ENCODE results near the gene TMUB1. TPM values are rescaled to one million over a fixed set of nuclear protein-coding genes. Genes with fewer than 3 reads are reported as not detected.

Gene TMUB1
- total RNA-seq, 4 donors from 2014 or later: 58.5 to 61.7 (median 60.4) TPM

DNA sequence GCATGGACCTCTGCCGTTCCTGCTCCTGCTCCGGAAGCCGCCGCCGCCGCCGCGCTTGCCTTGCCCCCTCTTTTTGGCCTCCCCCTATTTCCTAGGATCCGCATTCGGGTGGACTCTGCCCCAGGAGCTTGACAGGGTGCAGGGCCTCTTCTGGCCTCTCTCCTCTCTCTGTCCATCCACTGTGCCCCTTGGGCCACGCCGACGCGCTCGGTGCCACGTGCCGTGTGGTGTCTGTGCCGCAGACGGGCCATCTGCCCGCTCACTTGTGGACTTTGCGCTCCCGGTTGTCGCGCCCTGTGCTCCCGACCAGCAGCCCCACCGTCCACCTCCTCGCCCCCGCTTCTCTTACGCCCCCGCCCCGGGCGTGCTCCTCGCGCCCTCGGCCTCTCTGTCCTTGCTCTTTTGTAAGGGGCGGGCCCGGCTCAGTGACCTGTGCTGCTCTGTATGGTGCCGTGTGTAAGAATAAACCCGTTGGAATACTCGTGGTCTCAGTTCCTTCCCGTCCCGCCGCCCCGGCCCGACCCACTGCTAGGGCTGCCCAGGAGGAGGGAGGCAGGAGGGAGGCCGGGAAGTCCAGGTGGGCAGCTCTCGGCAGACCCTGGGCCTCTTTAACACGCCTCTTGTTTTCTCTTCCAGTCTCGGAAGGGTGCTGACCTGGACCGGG, 40.0 kb upstream of the TMUB1 start:
- DNase-seq (ENCODE audit: low spot score in 2 of 2): no peak
- no peak for TF ChIP-seq POLR2A (IDR thresholded peaks at IDR 0.05)
- TF ChIP-seq, protein P1, sequence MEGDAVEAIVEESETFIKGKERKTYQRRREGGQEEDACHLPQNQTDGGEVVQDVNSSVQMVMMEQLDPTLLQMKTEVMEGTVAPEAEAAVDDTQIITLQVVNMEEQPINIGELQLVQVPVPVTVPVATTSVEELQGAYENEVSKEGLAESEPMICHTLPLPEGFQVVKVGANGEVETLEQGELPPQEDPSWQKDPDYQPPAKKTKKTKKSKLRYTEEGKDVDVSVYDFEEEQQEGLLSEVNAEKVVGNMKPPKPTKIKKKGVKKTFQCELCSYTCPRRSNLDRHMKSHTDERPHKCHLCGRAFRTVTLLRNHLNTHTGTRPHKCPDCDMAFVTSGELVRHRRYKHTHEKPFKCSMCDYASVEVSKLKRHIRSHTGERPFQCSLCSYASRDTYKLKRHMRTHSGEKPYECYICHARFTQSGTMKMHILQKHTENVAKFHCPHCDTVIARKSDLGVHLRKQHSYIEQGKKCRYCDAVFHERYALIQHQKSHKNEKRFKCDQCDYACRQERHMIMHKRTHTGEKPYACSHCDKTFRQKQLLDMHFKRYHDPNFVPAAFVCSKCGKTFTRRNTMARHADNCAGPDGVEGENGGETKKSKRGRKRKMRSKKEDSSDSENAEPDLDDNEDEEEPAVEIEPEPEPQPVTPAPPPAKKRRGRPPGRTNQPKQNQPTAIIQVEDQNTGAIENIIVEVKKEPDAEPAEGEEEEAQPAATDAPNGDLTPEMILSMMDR (IDR thresholded peaks at IDR 0.05): no peak
- H3K4me3 ChIP-seq (ENCODE audit: low read depth, poor library complexity, severe bottlenecking): no peak overlapping the region
- intact Hi-C loops (cut with DNase I; ENCODE audit: low total_unique reads): loop anchor here (5.0 kb wide), 1 partner anchor 49 kb away; no protein-coding TSS in a partner anchor
- WGBS, 2 donors: 90 to 92% methylated on average over 50 of the region's 50 CpGs

DNA sequence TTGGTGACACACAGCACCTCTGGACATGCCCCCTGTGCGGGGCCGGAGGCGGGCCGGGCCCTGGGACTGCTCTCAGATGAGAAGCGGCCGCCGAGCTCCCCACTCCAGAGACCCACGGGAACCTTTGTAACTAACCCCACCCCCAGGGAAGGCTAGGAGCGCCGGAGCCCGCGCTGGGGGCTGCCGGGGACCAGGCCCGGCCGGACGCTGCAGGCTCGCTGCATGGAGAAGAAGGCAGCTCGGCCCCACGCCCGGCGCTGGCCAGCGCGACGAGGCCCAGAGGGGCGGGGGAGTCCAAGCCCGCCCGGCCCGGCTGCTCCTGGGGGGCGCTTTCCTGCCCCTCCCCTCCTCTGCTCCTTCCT, 39.5 kb upstream of the TMUB1 start:
- 93 to 96% methylated on average over 24 to 27 of the region's 29 CpGs for WGBS, 2 donors
- intact Hi-C loops (cut with DNase I; ENCODE audit: low total_unique reads): loop anchor here (5.0 kb wide), 1 partner anchor 50 kb away; no protein-coding TSS in a partner anchor
- TF ChIP-seq POLR2A (IDR thresholded peaks at IDR 0.05): no peak
- TF ChIP-seq, protein P1 (IDR thresholded peaks at IDR 0.05): no peak
- no peak overlapping the region for H3K4me3 ChIP-seq (ENCODE audit: low read depth, poor library complexity, severe bottlenecking)
- DNase-seq (ENCODE audit: low spot score in 2 of 2): no peak

DNA sequence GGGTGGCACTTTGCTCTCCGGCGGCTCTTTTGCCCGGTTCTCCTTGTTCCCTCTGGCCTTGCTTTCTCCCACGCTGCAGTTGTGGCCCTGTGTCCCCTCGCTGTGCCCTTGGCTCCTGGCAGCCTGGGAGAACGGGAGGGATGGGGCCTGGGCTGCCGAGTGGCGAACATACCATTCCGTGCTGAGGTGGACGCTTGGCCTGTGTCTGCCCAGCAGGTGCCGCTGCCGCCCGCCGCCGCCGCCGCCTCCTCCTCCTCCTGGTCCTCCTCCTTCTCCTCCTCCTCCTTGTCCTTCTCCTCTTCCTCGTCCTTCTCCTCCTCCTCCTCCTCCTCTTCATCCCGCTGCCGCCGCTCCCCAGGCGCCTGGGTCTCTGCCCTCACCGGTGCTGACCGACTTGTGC, 39.0 kb upstream of the TMUB1 start:
- WGBS, 2 donors: 91% methylated on average over 24 of the region's 24 CpGs
- no peak for TF ChIP-seq POLR2A (IDR thresholded peaks at IDR 0.05)
- TF ChIP-seq, protein P1 (IDR thresholded peaks at IDR 0.05): no peak
- no peak overlapping the region for H3K4me3 ChIP-seq (ENCODE audit: low read depth, poor library complexity, severe bottlenecking)
- DNase-seq (ENCODE audit: low spot score in 2 of 2): no peak
- intact Hi-C loops (cut with DNase I; ENCODE audit: low total_unique reads): loop anchor here (5.0 kb wide), 1 partner anchor 50 kb away; no protein-coding TSS in a partner anchor

DNA sequence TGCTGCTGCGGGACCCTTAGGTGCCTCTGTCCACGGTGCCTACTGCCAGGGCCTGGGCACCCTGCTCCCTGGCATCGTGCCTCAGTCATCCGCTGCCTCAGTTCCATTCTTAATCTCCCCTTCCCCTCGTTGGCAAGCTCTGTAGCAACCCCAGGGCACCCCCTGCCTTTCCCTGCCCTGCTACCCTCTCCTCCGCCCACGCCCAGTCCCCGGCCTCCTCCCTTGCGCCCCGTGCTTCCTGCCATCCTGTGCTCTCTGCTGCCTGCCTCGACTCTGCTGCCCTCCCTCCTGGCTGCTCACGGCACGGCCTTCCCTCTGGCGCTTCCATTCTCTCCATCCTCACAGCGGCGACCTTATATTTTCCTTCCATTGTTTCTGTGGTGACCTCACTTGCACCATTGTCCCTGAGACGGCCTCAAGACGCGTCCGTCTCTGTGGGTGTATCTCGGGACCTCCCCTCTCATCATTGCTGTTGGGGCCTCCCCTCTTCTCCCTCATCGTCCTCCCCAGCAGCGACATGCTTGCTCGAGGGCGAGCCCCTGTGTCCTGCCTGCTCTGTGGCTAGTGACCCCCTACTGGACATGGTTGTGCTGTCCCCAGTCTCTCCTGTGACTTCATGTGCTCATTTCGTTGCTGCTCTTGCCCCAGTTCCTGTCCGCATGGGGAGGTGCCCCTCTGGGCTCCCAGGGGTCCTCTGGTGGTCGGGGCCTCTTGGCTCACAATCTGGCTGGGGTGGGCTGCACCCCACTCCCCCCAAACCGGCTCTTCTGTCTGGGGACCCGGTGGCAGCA, 38.3 kb upstream of the TMUB1 start:
- no peak for DNase-seq (ENCODE audit: low spot score in 2 of 2)
- no peak overlapping the region for H3K4me3 ChIP-seq (ENCODE audit: low read depth, poor library complexity, severe bottlenecking)
- intact Hi-C loops (cut with DNase I; ENCODE audit: low total_unique reads): loop anchor here (5.0 kb wide), 1 partner anchor 51 kb away; no protein-coding TSS in a partner anchor
- 81% methylated on average over 30 of the region's 30 CpGs for WGBS, 2 donors
- no peak for TF ChIP-seq POLR2A (IDR thresholded peaks at IDR 0.05)
- TF ChIP-seq, protein P1 (IDR thresholded peaks at IDR 0.05): no peak

DNA sequence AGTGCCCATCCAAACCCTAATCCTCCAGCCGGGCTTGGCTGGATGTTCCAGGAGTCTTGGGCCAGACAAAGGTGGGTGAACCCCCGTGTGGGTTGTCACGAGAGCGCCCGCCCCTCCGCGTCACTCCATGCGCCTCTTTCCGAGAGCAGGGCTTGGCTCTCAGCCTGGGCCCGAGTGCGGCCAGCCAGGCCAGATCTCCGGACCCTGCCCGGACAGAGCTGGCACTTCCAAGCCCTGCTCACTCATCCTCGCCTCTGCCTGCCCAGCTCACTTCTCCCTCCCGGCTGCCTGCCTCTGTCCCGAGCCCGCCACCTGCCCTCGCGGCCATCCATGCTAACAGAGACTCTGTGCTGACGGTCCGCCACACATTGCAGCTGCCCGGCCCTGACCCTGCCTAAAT, 37.6 kb upstream of the TMUB1 start:
- H3K4me3 ChIP-seq (ENCODE audit: low read depth, poor library complexity, severe bottlenecking): no peak overlapping the region
- DNase-seq (ENCODE audit: low spot score in 2 of 2): no peak
- WGBS, 2 donors: 91 to 93% methylated on average over 21 to 22 of the region's 22 CpGs
- intact Hi-C loops (cut with DNase I; ENCODE audit: low total_unique reads): loop anchor here (5.0 kb wide), 1 partner anchor 51 kb away; no protein-coding TSS in a partner anchor
- TF ChIP-seq, protein P1 (IDR thresholded peaks at IDR 0.05): no peak
- no peak for TF ChIP-seq POLR2A (IDR thresholded peaks at IDR 0.05)

Data from lower leg skin (tissue), 4 donors.